Measurements from ENCODE around the gene TBC1D9.

The TBC1D9 gene

DNA sequence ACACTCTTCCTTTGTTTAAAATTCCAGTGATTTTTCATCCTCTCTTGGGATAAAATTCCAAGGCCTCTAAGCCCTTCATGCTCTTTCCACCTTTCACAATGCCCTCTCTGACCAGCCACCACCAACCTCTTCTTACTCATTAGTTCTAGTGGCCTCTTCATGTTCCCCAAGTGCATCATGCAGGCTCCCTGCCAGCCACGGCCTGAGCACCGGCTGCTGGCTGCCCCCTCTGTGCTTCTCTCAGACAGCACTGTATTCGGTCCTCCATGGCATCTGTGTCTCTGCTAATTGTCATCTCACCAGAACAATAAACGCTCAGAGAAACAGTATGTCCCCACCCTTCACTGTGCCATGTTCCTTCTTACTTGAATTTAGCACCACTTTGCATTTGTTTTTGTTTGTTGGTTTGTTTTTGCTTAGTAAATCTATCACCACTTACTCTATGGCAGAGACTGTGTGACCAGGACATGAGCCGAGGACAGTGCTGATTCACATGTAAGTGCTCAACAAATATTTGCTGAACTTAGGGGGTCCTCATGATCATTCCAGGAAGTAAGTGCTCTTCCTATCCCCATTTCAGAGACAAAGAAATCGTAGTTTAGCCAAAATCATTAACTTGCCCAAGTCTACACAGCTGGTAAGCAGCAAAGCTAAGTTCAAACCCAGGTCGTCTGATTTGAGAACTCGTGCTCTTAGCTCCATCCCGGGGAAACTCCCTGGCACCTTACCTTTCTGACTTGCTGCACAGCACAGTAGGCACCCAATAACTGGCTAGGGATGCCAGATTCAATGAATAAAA lies 110.4 kb downstream of the TBC1D9 start:
- WGBS, 2 experiments (ENCODE audit: insufficient coverage in 2 of 2), result 80 to 81% methylated on average over 6 of the region's 9 CpGs
- peak overlapping the region; percentile 39 for H3K27ac ChIP-seq (ENCODE audit: low read depth, low read length, severe bottlenecking)
- no peak overlapping the region for H3K4me3 ChIP-seq (ENCODE audit: extremely low read depth, insufficient read depth, low read length, poor library complexity, severe bottlenecking)
- peaks cover 72% of the 10 kb centered on the region for H3K36me3 ChIP-seq (ENCODE audit: control insufficient read depth, insufficient read depth, low read length)
- H3K9me3 ChIP-seq (ENCODE audit: control insufficient read depth, low read length), result no peaks in the 10 kb centered on the region
- H3K4me1 ChIP-seq (ENCODE audit: control insufficient read depth, insufficient read depth, low read length, poor library complexity, severe bottlenecking), result peaks cover 19% of the 10 kb centered on the region

GRCh38 chr4:140645196-140645595 lies 111.0 kb downstream of the TBC1D9 start:
- Histone ChIP-seq H3K9me3 (ENCODE audit: control insufficient read depth, low read length) (no peaks in the 10 kb centered on the region), H3K36me3 (ENCODE audit: control insufficient read depth, insufficient read depth, low read length) (peaks cover 70% of the 10 kb centered on the region), H3K27ac (ENCODE audit: low read depth, low read length, severe bottlenecking) (peak overlapping the region; percentile 39), H3K4me3 (ENCODE audit: extremely low read depth, insufficient read depth, low read length, poor library complexity, severe bottlenecking) (no peak overlapping the region), H3K4me1 (ENCODE audit: control insufficient read depth, insufficient read depth, low read length, poor library complexity, severe bottlenecking) (peaks cover 20% of the 10 kb centered on the region)
- 94 to 96% methylated on average over 11 of the region's 11 CpGs for WGBS, 2 experiments (ENCODE audit: insufficient coverage in 2 of 2)

DNA sequence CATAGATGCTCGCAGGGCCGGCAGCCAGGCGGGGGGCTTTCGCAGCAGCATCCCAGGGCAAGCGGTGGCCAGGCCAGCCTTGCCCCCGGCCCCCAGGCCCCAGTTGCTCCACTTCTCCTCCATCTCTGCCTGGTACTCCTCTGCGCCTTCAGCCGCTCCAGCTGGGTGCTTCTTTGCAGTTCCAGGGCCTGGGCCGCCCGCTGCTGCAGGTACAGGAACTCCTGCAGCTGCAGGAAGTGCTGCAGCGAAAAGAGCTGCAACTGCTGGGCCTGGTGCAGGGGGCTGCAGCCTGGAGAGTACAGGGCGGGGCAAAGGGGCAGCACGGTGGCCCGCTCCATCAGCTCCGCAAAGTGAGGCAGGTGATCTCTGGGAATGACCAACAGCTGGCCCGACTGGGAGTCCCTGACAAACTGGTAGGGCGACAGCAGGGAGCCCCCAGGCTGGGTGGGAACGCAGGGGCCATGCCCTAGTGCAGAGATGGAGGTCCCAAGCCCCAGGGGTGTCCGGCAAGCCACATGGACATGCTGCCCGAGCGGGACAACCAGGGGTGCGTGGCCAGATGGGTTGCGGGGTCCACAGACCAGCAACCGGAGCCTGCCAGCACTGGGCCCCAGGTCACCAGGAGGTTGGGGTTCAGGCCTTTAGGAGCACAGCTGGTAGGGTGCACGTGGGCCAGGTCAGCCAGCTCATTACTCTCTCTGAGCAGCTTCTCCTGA lies 111.6 kb downstream of the TBC1D9 start:
- H3K9me3 ChIP-seq (ENCODE audit: control insufficient read depth, low read length), result no peaks in the 10 kb centered on the region
- peaks cover 23% of the 10 kb centered on the region for H3K4me1 ChIP-seq (ENCODE audit: control insufficient read depth, insufficient read depth, low read length, poor library complexity, severe bottlenecking)
- peak overlapping the region; percentile 39 for H3K27ac ChIP-seq (ENCODE audit: low read depth, low read length, severe bottlenecking)
- 95 to 98% methylated on average over 15 to 24 of the region's 25 CpGs for WGBS, 2 experiments (ENCODE audit: insufficient coverage in 2 of 2)
- peaks cover 70% of the 10 kb centered on the region for H3K36me3 ChIP-seq (ENCODE audit: control insufficient read depth, insufficient read depth, low read length)
- no peak overlapping the region for H3K4me3 ChIP-seq (ENCODE audit: extremely low read depth, insufficient read depth, low read length, poor library complexity, severe bottlenecking)

GRCh38 chr4:140643571-140644055 lies 112.6 kb downstream of the TBC1D9 start:
- Histone ChIP-seq H3K9me3 (ENCODE audit: control insufficient read depth, low read length) (no peaks in the 10 kb centered on the region), H3K36me3 (ENCODE audit: control insufficient read depth, insufficient read depth, low read length) (peaks cover 73% of the 10 kb centered on the region), H3K27ac (ENCODE audit: low read depth, low read length, severe bottlenecking) (no peak overlapping the region), H3K4me1 (ENCODE audit: control insufficient read depth, insufficient read depth, low read length, poor library complexity, severe bottlenecking) (peaks cover 20% of the 10 kb centered on the region), H3K4me3 (ENCODE audit: extremely low read depth, insufficient read depth, low read length, poor library complexity, severe bottlenecking) (no peak overlapping the region)
- 95 to 97% methylated on average over 21 to 28 of the region's 33 CpGs for WGBS, 2 experiments (ENCODE audit: insufficient coverage in 2 of 2)

- Histone ChIP-seq H3K27ac (ENCODE audit: low read depth, low read length, severe bottlenecking) (no peak overlapping the region), H3K9me3 (ENCODE audit: control insufficient read depth, low read length) (no peaks in the 10 kb centered on the region), H3K36me3 (ENCODE audit: control insufficient read depth, insufficient read depth, low read length) (peaks cover 76% of the 10 kb centered on the region), H3K4me3 (ENCODE audit: extremely low read depth, insufficient read depth, low read length, poor library complexity, severe bottlenecking) (no peak overlapping the region), H3K4me1 (ENCODE audit: control insufficient read depth, insufficient read depth, low read length, poor library complexity, severe bottlenecking) (peaks cover 19% of the 10 kb centered on the region)
- WGBS, 2 experiments (ENCODE audit: insufficient coverage in 2 of 2), result 96% methylated on average over 31 to 33 of the region's 33 CpGs
Observed at GRCh38 chr4:140642674-140643437, 113.3 kb downstream of the TBC1D9 start.

DNA sequence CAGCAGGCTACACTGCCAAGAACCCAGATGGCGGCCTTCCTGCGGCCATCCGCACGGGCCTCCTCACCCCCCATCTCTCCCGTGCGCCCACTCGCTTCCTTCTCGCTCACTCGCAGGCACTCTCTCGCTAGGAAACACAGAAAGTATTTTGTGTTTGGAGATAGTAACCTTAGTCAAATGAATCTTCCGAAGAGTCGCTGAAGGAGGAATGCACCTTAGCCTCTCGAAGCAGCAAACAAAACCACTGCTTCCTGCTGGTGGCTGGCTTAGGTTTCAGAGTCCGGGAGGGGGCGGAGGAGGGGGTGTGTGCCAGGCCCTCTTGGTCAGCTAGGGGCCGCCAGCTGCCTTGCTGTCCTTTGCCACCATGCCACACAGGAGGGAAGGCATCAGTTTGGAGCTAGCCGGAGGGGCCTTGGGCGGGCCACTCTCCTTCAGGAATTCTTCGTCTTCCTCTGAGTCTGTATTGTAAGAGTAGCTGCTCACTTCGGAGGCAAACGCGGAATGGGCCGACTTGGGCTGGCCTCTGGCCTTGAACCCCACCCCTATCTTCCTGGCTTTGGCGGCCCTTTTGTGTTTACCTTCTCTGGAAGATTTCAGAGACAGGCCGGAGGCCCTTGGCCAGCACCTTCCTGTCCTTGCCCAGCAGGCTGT lies 114.3 kb downstream of the TBC1D9 start:
- Histone ChIP-seq H3K4me1 (ENCODE audit: control insufficient read depth, insufficient read depth, low read length, poor library complexity, severe bottlenecking) (peaks cover 14% of the 10 kb centered on the region), H3K27ac (ENCODE audit: low read depth, low read length, severe bottlenecking) (no peak overlapping the region), H3K36me3 (ENCODE audit: control insufficient read depth, insufficient read depth, low read length) (peaks cover 76% of the 10 kb centered on the region), H3K4me3 (ENCODE audit: extremely low read depth, insufficient read depth, low read length, poor library complexity, severe bottlenecking) (no peak overlapping the region), H3K9me3 (ENCODE audit: control insufficient read depth, low read length) (no peaks in the 10 kb centered on the region)
- WGBS, 2 experiments (ENCODE audit: insufficient coverage in 2 of 2), result 75 to 82% methylated on average over 13 to 18 of the region's 25 CpGs

DNA sequence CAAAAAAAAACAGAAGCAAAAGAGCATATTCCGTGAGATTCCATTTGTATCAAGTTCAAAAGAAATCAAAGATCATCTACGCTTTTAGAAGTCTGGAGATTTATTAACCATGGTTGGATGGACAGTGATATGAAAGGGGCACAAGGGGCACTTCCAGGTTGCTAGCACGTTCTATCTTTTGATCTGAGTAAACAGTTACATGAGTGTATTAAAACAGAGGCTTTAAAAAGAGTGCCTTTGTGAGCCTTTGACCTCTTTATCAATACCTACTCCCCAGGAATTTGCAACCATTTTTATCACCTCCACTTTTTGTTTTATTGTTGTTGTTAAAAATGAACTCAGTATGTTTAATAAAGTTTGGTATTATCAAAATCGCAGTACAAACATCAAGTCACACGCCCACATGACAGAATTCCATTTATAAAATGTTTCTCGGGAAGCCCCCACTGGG lies 115.1 kb downstream of the TBC1D9 start:
- H3K9me3 ChIP-seq (ENCODE audit: control insufficient read depth, low read length), result no peaks in the 10 kb centered on the region
- WGBS, 2 experiments (ENCODE audit: insufficient coverage in 2 of 2), result 83 to 94% methylated on average over 2 to 3 of the region's 6 CpGs
- peaks cover 12% of the 10 kb centered on the region for H3K4me1 ChIP-seq (ENCODE audit: control insufficient read depth, insufficient read depth, low read length, poor library complexity, severe bottlenecking)
- no peak overlapping the region for H3K4me3 ChIP-seq (ENCODE audit: extremely low read depth, insufficient read depth, low read length, poor library complexity, severe bottlenecking)
- peaks cover 83% of the 10 kb centered on the region for H3K36me3 ChIP-seq (ENCODE audit: control insufficient read depth, insufficient read depth, low read length)
- no peak overlapping the region for H3K27ac ChIP-seq (ENCODE audit: low read depth, low read length, severe bottlenecking)

- no peaks in the 10 kb centered on the region for H3K9me3 ChIP-seq (ENCODE audit: control insufficient read depth, low read length)
- no peak overlapping the region for H3K27ac ChIP-seq (ENCODE audit: low read depth, low read length, severe bottlenecking)
- H3K36me3 ChIP-seq (ENCODE audit: control insufficient read depth, insufficient read depth, low read length), result peaks cover 88% of the 10 kb centered on the region
- H3K4me1 ChIP-seq (ENCODE audit: control insufficient read depth, insufficient read depth, low read length, poor library complexity, severe bottlenecking), result peaks cover 18% of the 10 kb centered on the region
- no peak overlapping the region for H3K4me3 ChIP-seq (ENCODE audit: extremely low read depth, insufficient read depth, low read length, poor library complexity, severe bottlenecking)
- 72 to 73% methylated on average over 3 of the region's 6 CpGs for WGBS, 2 experiments (ENCODE audit: insufficient coverage in 2 of 2)
Observed at GRCh38 chr4:140640150-140640748, 115.9 kb downstream of the TBC1D9 start.

- peaks cover 84% of the 10 kb centered on the region for H3K36me3 ChIP-seq (ENCODE audit: control insufficient read depth, insufficient read depth, low read length)
- H3K4me3 ChIP-seq (ENCODE audit: extremely low read depth, insufficient read depth, low read length, poor library complexity, severe bottlenecking), result no peak overlapping the region
- no peak overlapping the region for H3K27ac ChIP-seq (ENCODE audit: low read depth, low read length, severe bottlenecking)
- WGBS, 2 experiments (ENCODE audit: insufficient coverage in 2 of 2), result 95 to 97% methylated on average over 5 to 6 of the region's 7 CpGs
- H3K4me1 ChIP-seq (ENCODE audit: control insufficient read depth, insufficient read depth, low read length, poor library complexity, severe bottlenecking), result peaks cover 23% of the 10 kb centered on the region
- H3K9me3 ChIP-seq (ENCODE audit: control insufficient read depth, low read length), result no peaks in the 10 kb centered on the region
Observed at GRCh38 chr4:140639066-140639465, 117.1 kb downstream of the TBC1D9 start.

GRCh38 chr4:140637836-140638235 lies 118.3 kb downstream of the TBC1D9 start:
- no peak overlapping the region for H3K4me3 ChIP-seq (ENCODE audit: extremely low read depth, insufficient read depth, low read length, poor library complexity, severe bottlenecking)
- WGBS, 2 experiments (ENCODE audit: insufficient coverage in 2 of 2), result 85 to 93% methylated on average over 2 of the region's 6 CpGs
- H3K27ac ChIP-seq (ENCODE audit: low read depth, low read length, severe bottlenecking), result no peak overlapping the region
- peaks cover 23% of the 10 kb centered on the region for H3K4me1 ChIP-seq (ENCODE audit: control insufficient read depth, insufficient read depth, low read length, poor library complexity, severe bottlenecking)
- peaks cover 83% of the 10 kb centered on the region for H3K36me3 ChIP-seq (ENCODE audit: control insufficient read depth, insufficient read depth, low read length)
- H3K9me3 ChIP-seq (ENCODE audit: control insufficient read depth, low read length), result no peaks in the 10 kb centered on the region

Measured in mesodermal cell (in vitro differentiated cells).